Activated CD8-positive, alpha-beta memory T cell treated with anti-CD3 and anti-CD28 coated beads, Interleukin-2, amount 50 U/mL, for 4 hours (primary cell): ENCODE data around the gene OS9.
"Not testable (repeated sequence)": the region's sequence is repeated elsewhere in the genome, so short reads cannot be mapped to it uniquely, and the experiment has no call there.

ENCODE experiments used
- DNase-seq: peaks from one replicate; pipeline ENCODE4 v3.0.0-alpha.2; 2020

OS9 gene

DNA sequence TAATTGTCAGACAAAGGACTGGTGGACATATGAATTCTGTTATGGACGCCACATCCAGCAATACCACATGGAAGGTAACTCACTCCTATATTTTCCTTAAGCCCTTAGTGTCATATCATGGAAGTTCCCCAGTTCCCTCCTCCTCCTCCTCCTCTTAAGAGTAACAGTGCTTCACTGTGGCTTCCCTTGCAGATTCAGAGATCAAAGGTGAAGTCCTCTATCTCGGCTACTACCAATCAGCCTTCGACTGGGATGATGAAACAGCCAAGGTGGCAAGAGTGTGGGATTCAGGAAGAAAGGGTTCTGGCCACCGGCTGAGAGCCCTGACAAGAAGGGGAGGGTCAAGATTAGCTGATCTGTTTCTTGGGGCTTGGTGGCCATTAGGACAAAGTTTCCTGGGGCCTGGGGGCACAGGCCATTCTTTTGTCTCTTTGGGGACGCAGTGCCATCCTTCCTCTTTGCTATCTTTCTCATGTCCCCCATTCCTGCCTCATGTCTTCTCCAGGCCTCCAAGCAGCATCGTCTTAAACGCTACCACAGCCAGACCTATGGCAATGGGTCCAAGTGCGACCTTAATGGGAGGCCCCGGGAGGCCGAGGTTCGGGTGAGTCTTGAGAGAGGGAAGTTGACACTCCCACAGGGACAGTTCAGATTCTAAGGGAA, 2.0 kb downstream of the OS9 start:
- no peak for DNase-seq

DNA sequence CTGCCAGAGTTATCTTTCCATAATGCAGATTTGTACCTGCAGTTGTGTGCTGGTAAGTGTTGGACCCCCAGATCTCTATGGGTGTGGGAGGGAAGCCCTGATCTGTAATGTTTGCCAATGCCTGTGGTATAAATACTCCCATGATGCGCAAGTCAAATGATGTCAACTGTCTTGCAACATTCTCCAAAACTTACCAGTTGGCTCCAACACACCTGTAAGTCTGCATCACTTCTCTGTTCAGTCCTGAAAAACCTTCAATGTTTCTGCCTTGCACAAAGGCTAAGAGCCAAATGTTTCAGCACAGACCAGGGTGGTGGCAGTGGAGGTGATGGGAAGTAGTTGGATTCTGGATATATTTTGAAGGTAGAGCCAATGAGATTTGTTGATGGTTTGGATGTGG, 3.1 kb downstream of the OS9 start:
- no peak for DNase-seq

DNA sequence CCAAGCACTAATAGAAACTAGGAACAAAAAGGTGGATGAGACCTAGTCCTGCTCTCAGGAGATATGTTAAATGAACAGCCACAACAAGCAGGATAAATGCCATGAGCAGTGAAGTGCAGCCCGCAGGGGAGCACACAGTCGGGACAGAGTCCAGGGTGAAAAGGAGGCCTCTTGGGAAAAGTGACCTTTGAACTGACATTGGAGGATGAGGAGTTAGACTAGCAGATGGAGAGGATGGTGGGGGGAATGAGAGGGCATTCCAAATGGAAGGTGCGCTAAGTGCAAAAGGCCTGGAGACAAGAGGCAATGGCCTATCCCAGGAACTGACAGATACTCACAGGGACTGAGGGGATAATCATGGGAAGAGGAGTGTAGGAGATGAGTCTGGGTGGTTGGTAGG, 4.5 kb downstream of the OS9 start:
- DNase-seq = no peak

DNA sequence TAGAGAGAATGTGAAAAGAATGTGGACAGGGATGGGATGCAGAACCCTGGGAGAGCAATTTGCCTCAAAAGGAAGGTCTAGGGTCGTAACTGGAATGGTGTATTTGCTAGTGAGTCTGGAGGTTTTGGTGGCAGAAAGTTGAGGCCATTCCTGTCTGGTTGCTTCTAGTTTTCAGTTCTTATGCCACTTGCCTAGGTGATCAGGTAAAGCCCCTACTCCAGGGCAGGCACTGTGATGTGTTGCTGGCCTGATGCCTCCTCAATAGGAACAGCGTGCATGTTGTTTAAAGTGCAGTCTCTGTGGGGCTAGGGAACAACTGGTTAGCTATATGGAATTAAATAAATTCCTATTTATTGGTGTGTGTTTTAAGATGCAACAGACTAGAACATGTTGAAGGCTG, 6.4 kb downstream of the OS9 start:
- no peak for DNase-seq

DNA sequence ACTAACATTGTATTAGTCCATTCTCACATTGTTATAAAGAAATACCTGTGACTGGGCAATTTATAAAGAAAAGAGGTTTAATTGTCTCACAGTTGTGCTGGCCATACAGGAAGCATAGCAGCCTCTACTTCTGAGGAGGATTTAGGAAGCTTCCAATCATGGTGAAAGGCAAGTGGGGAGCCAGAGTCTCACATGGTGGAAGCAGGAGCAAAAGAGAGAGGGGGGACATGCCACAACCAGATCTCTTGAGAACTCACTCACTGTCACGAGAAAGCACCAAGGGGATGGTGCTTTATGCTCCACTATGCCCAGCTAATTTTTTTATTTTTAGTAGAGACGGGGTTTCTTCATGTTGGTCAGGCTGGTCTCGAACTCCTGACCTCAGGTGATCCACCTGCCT, 13.3 kb downstream of the OS9 start:
- DNase-seq = no peak

DNA sequence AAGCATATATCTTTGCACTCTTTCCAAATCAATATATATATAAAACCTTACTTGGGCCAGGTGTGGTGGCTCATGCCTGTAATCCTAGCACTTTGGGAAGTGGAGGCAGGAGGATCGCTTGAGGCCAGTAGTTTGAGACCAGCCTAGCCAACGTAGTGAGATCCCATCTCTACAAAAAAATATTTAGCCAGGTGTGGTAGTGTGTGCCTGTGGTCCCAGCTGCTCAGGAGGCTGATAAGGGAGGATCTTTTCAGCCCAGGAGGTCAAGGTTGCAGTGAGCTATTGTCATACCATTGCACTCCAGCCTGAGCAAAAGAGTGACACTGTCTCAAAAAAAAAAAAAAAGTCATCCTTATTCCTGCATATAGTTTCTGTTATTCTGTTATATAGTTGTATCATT, 14.4 kb downstream of the OS9 start:
- DNase-seq = no peak

DNA sequence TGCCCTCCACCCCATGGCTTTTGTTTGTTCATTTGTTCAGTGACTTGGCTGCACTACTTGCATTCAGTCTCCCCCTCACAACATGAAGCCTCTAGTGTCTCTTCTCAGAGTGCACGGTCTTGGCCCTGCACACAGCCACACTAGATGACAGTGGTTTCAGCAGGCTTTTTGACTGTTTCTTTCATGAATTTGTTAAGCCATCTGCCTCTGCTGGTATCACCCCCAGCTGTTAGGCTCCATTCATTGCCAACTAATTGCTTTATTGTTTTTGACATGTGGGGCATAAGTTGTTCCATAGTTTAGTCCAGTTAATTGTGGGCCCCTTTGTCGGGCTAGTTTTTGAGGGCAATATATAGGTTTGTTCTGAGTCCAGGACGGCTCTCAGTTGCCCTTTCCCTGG, 18.8 kb downstream of the OS9 start:
- DNase-seq = no peak

DNA sequence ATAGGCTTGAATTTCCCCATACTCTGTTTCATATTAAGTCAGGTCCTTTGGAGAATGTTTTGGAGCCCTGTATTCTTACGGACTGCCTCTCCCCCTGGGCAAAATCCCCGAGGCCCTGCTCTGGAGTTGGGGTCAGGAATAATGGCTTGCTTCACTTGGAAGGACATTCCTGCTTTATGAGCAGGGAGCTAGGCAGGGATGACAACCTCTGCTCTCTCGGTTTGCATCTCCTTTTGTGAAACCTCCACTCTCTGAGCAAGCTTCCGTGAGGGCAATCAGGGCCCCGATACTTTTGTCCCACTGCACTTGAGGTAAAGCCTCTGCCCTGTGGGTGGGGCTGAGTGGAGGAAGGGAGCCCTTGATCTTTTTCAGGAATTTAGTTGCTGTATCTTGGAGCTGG, 19.3 kb downstream of the OS9 start:
- DNase-seq = no peak

DNA sequence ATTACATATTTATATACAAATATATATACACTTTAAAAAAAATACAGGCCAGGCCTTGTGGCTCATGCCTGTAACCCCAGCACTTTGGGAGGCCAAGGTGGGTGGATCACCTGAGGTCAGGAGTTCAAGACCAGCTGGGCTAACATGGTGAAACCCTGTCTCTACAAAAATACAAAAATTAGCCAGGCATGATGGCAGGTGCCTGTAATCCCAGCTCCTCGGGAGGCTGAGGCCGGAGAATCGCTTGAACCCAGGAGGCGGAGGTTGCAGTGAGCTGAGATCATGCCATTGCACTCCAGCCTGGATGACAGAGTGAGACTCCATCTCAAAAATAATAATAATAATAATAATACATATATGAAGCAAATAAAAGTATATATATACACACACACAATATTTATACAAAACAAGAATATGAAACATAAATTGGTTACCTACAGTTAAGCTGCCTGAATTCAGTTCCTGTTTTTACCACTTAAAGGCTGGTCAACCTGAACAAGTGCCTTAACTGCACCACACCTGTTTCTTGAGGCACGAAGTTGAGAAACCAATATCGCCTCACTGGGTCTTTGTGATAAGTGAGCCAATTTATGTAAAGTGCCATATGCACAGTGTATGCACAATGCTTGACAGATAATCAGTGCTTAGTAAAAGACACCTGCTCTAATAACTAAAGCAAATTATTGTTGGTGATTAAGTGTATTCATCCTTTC, 21.3 kb downstream of the OS9 start:
- not testable (repeated sequence) for DNase-seq

DNA sequence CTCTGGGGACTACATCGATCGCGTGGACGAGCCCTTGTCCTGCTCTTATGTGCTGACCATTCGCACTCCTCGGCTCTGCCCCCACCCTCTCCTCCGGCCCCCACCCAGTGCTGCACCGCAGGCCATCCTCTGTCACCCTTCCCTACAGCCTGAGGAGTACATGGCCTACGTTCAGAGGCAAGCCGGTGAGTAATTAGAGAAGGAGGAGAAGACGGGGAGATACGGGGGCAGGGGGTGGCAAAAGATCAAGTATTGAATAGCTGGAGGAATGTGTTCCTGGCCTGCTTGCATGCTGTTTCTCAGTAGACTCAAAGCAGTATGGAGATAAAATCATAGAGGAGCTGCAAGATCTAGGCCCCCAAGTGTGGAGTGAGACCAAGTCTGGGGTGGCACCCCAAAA, 21.9 kb downstream of the OS9 start:
- DNase-seq = no peak

DNA sequence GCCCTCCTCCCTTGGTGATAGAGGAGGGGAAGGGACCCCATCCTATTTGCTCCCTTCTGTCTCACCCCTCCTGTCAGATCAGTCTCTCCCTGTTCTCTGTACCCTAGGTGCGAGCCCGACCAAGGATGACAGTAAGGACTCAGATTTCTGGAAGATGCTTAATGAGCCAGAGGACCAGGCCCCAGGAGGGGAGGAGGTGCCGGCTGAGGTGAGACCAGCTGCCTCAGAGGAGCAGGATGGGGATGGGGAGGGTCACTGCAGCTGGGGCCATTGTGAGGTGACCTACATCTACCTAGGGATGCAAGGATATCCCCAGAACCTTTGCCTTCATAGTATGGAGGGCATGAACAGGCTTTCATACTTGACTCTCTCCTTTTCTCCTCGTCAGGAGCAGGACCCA, 22.4 kb downstream of the OS9 start:
- DNase-seq = no peak

DNA sequence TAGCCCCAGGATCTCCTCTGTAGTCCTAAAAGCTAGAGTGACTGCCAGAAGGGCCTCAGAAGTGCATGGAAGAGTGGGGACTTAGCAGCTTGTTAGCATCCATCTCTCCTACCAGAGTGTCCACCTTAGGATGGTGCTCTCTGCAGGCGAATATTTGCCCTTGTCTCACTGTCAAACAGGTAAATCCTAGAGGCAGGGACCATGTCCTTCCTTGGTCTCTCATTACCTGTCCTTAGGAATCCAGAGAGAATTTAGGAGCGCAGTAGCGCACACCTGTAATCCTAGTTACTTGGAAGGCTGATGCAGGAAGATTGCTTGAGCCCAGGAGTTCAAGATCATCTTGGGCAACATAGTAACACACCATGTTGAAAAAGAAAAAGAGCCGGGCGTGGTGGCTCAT, 23.2 kb downstream of the OS9 start:
- no peak for DNase-seq

DNA sequence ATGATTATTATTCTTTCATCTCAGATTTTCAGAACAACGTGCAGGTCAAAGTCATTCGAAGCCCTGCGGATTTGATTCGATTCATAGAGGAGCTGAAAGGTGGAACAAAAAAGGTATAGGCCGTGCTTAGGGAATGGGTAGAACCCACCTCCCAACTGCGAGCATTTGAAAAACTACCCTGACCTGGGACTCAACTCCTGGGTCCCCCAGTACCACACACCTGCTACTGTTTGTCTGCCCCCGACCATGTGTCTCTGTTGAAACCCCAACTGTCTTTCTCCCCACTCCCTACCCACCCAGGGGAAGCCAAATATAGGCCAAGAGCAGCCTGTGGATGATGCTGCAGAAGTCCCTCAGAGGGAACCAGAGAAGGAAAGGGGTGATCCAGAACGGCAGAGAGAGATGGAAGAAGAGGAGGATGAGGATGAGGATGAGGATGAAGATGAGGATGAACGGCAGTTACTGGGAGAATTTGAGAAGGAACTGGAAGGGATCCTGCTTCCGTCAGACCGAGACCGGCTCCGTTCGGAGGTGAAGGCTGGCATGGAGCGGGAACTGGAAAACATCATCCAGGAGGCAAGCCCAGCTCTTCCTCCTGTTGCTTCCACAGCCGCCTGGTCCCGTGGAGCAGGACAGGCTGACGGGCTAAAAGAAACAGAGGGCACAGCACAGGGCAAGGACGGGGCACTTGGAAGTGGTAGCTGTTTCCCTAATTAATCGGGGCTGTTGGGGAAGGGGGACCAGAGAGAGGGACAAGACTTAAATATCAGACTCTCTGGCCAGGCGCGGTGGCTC, 24.1 kb downstream of the OS9 start:
- no peak for DNase-seq

DNA sequence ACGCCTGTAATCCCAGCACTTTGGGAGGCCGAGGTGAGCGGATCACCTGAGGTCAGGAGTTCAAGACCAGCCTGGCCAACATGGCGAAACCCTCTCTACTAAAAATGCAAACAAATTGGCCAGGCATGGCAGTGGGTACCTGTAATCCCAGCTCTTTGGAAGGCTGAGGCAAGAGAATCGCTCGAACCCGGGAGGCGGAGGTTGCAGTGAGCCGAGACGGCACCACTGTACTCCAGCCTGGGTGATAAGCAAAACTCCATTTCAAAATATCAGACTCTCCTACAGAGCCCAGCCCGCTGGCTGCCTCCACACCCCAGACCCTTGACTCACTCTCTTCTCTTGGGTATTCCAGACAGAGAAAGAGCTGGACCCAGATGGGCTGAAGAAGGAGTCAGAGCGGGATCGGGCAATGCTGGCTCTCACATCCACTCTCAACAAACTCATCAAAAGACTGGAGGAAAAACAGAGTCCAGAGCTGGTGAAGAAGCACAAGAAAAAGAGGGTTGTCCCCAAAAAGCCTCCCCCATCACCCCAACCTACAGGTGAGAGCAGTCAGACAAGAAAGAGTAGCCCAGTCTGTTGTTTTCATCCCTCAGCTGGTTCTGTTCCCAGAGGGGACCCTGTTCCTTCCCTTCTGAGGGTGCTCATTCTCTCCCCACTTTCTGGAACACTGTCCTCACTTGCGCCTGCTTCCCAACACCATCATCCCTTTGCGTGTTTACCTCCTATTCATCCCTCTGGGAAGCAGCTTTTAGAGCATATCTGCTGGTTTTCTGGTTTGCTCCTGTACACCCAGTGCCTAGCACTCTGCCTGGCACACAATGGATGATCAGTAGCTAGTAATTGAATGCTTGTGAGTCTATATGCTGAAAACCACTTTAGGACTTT, 25.0 kb downstream of the OS9 start:
- no peak for DNase-seq

DNA sequence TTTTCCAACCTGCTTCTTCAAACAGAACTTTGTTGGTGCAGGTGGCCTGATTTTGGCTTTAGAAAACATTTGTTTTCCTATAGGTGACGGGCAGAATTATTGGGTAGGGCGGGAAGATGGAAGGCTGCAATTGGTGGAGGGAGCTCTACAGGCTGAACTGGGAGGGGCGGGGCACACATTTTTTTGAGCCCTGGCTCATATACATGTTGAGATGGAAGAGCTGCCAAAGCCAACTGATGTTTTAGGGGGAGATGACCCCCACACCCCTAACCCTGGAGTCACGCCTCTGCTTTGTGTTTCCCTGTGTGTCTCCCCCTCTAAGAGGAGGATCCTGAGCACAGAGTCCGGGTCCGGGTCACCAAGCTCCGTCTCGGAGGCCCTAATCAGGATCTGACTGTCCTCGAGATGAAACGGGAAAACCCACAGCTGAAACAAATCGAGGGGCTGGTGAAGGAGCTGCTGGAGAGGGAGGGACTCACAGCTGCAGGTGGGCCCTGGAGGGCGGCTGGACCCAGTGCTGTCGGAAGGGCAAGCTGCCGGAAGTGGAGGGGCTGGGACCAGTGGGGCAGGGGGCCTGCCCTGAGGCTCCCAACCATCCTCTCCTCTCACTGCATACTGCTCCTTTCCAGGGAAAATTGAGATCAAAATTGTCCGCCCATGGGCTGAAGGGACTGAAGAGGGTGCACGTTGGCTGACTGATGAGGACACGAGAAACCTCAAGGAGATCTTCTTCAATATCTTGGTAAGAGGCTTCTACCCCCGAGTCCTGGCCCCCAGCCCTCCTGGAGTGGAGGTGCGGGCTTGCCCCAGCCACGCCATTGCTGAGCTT, 26.1 kb downstream of the OS9 start:
- no peak for DNase-seq

DNA sequence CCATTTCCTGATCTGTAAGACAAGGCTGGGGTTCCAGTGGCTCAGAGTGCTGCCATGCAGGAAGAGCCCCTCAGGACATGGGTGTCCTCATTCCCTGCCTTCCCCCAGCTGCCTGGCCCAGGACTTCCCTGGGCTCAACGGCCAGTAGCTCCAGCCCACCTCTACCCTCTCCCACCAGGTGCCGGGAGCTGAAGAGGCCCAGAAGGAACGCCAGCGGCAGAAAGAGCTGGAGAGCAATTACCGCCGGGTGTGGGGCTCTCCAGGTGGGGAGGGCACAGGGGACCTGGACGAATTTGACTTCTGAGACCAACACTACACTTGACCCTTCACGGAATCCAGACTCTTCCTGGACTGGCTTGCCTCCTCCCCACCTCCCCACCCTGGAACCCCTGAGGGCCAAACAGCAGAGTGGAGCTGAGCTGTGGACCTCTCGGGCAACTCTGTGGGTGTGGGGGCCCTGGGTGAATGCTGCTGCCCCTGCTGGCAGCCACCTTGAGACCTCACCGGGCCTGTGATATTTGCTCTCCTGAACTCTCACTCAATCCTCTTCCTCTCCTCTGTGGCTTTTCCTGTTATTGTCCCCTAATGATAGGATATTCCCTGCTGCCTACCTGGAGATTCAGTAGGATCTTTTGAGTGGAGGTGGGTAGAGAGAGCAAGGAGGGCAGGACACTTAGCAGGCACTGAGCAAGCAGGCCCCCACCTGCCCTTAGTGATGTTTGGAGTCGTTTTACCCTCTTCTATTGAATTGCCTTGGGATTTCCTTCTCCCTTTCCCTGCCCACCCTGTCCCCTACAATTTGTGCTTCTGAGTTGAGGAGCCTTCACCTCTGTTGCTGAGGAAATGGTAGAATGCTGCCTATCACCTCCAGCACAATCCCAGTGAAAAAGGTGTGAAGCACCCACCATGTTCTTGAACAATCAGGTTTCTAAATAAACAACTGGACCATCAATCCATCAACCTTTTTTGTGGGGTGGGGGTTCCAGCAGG, 27.0 kb downstream of the OS9 start:
- no peak for DNase-seq

DNA sequence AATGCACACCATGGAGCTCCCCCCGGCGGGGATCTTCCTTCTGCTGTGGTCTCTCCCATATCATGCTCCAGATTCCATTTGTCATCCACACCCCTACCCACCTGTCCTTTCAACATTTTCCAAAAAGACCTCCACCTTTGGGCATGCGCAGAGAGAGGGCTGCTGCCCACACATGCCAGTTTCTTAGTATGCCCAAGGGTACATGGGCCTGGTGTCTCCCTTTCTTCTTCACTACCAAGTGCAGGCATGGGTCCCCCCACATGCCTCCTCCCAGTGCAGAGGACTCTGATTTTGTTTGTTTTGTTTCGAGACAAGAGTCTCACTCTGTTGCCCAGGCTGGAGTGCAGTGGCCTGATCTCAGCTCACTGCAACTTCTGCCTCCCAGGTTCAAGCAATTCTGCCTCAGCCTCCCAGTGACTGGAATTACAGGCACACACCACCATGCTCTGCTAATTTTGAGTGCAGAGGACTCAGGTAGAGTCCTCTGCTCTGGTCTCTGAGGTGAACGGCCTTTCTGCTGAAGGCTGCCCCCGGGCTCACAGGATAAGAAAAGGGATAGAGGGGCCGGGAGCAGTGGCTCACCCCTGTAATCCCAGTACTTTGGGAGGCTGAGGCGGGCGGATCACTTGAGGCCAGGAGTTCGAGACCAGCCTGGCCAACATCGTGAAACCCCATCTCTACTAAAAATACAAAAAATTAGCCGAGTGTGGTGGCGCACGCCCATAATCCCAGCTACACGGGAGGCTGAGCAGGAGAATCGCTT, 28.1 kb downstream of the OS9 start:
- not testable (repeated sequence) for DNase-seq

DNA sequence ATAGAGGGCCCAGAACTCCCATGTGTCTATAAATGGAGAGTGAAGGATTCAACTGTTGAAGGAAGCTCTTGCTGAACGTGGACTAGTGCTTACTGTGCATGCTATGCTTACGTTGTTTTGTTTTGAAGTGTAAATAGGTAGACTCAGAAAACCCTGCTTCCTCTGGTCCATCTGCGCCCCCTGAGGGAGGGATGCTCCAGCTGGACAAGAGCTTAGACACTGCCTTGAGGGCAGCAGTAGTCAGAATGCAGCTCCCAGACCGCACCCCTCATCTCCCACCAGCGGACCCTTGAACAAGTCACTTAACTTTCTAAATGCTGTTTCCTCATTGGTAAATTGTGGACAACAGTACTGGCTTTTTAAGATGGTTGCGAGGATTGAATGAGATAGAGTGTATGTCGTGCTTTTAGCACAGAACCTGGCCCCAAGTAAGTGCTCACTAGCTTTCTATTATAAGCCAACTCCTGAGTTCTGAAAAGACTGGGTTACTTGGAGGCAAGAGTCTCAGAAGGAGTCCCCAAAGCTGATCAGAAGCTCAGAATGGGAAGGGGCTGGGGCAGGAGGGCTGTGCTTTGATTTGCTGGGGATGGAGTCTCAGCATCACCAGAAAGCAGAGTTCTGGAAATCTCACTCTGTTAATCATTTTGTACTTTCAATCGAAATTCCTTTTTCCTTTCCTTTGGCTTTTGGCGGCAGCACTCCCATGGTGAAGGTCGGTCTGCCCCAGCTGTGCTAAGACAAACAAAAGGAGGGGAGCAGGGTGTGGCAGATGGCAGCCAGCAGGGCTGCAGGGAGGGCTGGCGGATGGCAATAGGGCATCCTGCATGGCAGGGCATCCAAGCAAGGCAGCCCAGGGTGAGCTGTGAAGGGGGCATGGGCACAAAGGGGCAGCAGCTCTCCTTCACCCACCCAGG, 29.0 kb downstream of the OS9 start:
- DNase-seq = no peak

DNA sequence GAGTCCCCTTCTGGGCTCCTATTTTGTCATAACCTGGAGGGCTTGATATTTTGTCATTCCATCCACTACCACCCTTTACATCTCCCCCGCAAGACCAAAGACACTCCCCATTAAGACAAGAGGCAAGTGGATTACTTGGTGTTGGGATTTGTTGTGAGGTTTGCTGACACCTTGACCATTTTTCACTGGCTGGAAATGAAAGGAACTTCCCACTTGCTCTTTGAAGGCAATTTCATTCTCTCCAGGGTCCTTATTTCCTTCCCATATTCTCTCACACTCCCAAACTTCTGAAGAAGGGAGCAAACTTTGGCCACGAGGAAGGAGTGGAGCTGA, 29.7 kb downstream of the OS9 start:
- no peak for DNase-seq
